Vagina (tissue), 2 donors: ENCODE results near the gene RNASET2. TPM values are rescaled to one million over a fixed set of nuclear protein-coding genes. Genes with fewer than 3 reads are reported as not detected.
A peak's percentile ranks its signal among the peaks of the same experiment; 100 is the strongest.
"Not testable (repeated sequence)": the region's sequence is repeated elsewhere in the genome, so short reads cannot be mapped to it uniquely, and the experiment has no call there.

Source experiments
- DNase-seq, 2 donors: peaks; one replicate each; pipeline ENCODE4 v3.0.0-alpha.2; 2017; ENCODE audit errors: extremely low spot score in 2 of 2
- H3K27ac ChIP-seq: fragments of 200-600 bp; sonication (generic); one replicate; pipeline ENCODE4 v1.5.1; 2019
- H3K27me3 ChIP-seq: fragments of 200-600 bp; sonication (generic); one replicate; pipeline ENCODE4 v1.5.1; 2019
- H3K36me3 ChIP-seq, 2 donors: fragments of 200-600 bp; sonication (generic); one replicate each; pipeline ENCODE4 v1.5.1; 2017 to 2019
- H3K4me1 ChIP-seq: fragments of 200-600 bp; sonication (generic); one replicate; pipeline ENCODE4 v1.5.1; 2019
- H3K4me3 ChIP-seq, 2 donors: fragments of 200-600 bp; sonication (generic); 1 replicate in 1 of 2; 2 replicates in 1 of 2; pipeline ENCODE4 v1.5.1; 2016 to 2019
- H3K9me3 ChIP-seq: fragments of 200-600 bp; sonication (generic); one replicate; pipeline ENCODE4 v1.5.1; 2019
- CTCF ChIP-seq, 3 experiments: fragments of 450-650 bp in 2 of 3; fragments of 200-600 bp in 1 of 3; sonication (generic) in 1 of 3; IDR thresholded peaks; one replicate each; pipeline ENCODE4 v1.5.1; 2017 to 2019; ENCODE audit warnings: antibody characterized with exemption in 3 of 3, mild to moderate bottlenecking in 2 of 3, moderate library complexity in 2 of 3
- POLR2A ChIP-seq, 2 donors: fragments of 450-650 bp; IDR thresholded peaks; one replicate each; pipeline ENCODE4 v1.6.1; 2017; ENCODE audit warnings: antibody characterized with exemption in 2 of 2, mild to moderate bottlenecking in 2 of 2, moderate library complexity in 2 of 2
- POLR2AphosphoS5 ChIP-seq, 2 donors: sonication (generic); formaldehyde crosslinking; IDR thresholded peaks; one replicate each; pipeline ENCODE4 v1.9.0; 2017; ENCODE audit warnings: antibody characterized with exemption in 2 of 2, mild to moderate bottlenecking in 2 of 2, low read depth in 1 of 2; ENCODE audit not compliant: insufficient read depth in 1 of 2
- intact Hi-C: fragments of 100-400 bp; cut with DNase I; formaldehyde crosslinking; loops from one replicate; pipeline ENCODE4 v1.15.1; 2023
- total RNA-seq: library from RNA; depleted of rRNA; stranded (reverse); fragments of >200 nt; gene quantifications from one replicate; pipeline ENCODE4 v1.2.3, GENCODE V29; 2016

RNASET2 gene
- total RNA-seq, 1 donor from 2014 or later: 31.4 TPM

GRCh38 chr6:166925141-166925996, 31.0 kb downstream of the RNASET2 start:
- no peak overlapping the region for H3K4me3 ChIP-seq
- no peak overlapping the region for H3K27ac ChIP-seq
- intact Hi-C loops: no loop called here
- H3K4me1 ChIP-seq: no peaks in the 10 kb centered on the region
- H3K9me3 ChIP-seq: no peaks in the 10 kb centered on the region
- TF ChIP-seq POLR2AphosphoS5 (IDR thresholded peaks at IDR 0.05; ENCODE audit: insufficient read depth in 1 of 2, low read depth in 1 of 2): no peak
- no peaks in the 10 kb centered on the region for H3K27me3 ChIP-seq
- peak in 1 of 2 donors; percentile 78 for DNase-seq
- H3K36me3 ChIP-seq: no peaks in the 10 kb centered on the region

GRCh38 chr6:166924531-166924930, 31.8 kb downstream of the RNASET2 start:
- H3K36me3 ChIP-seq: no peaks in the 10 kb centered on the region
- intact Hi-C loops: no loop called here
- peak in 1 of 2 donors; percentile 54 for DNase-seq
- H3K27ac ChIP-seq: no peak overlapping the region
- H3K4me3 ChIP-seq: no peak overlapping the region
- H3K9me3 ChIP-seq: no peaks in the 10 kb centered on the region
- no peaks in the 10 kb centered on the region for H3K4me1 ChIP-seq
- TF ChIP-seq POLR2A (IDR thresholded peaks at IDR 0.05) (no peak), CTCF (IDR thresholded peaks at IDR 0.05) (no peak), POLR2AphosphoS5 (IDR thresholded peaks at IDR 0.05; ENCODE audit: insufficient read depth in 1 of 2, low read depth in 1 of 2) (no peak)
- no peaks in the 10 kb centered on the region for H3K27me3 ChIP-seq

- Histone ChIP-seq H3K4me1 (no peaks in the 10 kb centered on the region), H3K27ac (no peak overlapping the region), H3K36me3 (no peaks in the 10 kb centered on the region), H3K9me3 (no peaks in the 10 kb centered on the region), H3K4me3 (no peak overlapping the region), H3K27me3 (no peaks in the 10 kb centered on the region)
- peak in 1 of 2 donors; percentile 27 for DNase-seq
- intact Hi-C loops: no loop called here
- no peak for TF ChIP-seq CTCF (IDR thresholded peaks at IDR 0.05)
- no peak for TF ChIP-seq POLR2AphosphoS5 (IDR thresholded peaks at IDR 0.05; ENCODE audit: insufficient read depth in 1 of 2, low read depth in 1 of 2)
- no peak for TF ChIP-seq POLR2A (IDR thresholded peaks at IDR 0.05)
Observed at GRCh38 chr6:166922937-166923336, 33.4 kb downstream of the RNASET2 start.

GRCh38 chr6:166921570-166921969, 34.8 kb downstream of the RNASET2 start:
- no peaks in the 10 kb centered on the region for H3K4me1 ChIP-seq
- no peaks in the 10 kb centered on the region for H3K9me3 ChIP-seq
- DNase-seq: peak; percentile 5 to 6
- intact Hi-C loops: no loop called here
- no peak overlapping the region for H3K27ac ChIP-seq
- TF ChIP-seq CTCF (IDR thresholded peaks at IDR 0.05) (no peak), POLR2A (IDR thresholded peaks at IDR 0.05) (no peak), POLR2AphosphoS5 (IDR thresholded peaks at IDR 0.05; ENCODE audit: insufficient read depth in 1 of 2, low read depth in 1 of 2) (no peak)
- no peak overlapping the region for H3K4me3 ChIP-seq
- H3K27me3 ChIP-seq: no peaks in the 10 kb centered on the region
- H3K36me3 ChIP-seq: no peaks in the 10 kb centered on the region

- Histone ChIP-seq H3K4me1 (no peaks in the 10 kb centered on the region), H3K4me3 (no peak overlapping the region), H3K27ac (no peak overlapping the region), H3K9me3 (no peaks in the 10 kb centered on the region), H3K36me3 (no peaks in the 10 kb centered on the region), H3K27me3 (no peaks in the 10 kb centered on the region)
- TF ChIP-seq POLR2AphosphoS5 (IDR thresholded peaks at IDR 0.05; ENCODE audit: insufficient read depth in 1 of 2, low read depth in 1 of 2) (no peak), POLR2A (IDR thresholded peaks at IDR 0.05) (no peak), CTCF (IDR thresholded peaks at IDR 0.05) (no peak)
- DNase-seq: no peak
- intact Hi-C loops: no loop called here
Observed at GRCh38 chr6:166916824-166917223, 39.5 kb downstream of the RNASET2 start.

GRCh38 chr6:166915484-166915883, 40.9 kb downstream of the RNASET2 start:
- H3K36me3 ChIP-seq, H3K4me1 ChIP-seq, H3K9me3 ChIP-seq, H3K27ac ChIP-seq, intact Hi-C loops, H3K27me3 ChIP-seq, H3K4me3 ChIP-seq: not testable (repeated sequence)
- peak in 1 of 2 donors; percentile 7 for DNase-seq

- H3K27me3 ChIP-seq, intact Hi-C loops, DNase-seq, H3K9me3 ChIP-seq, H3K4me3 ChIP-seq, H3K36me3 ChIP-seq, H3K4me1 ChIP-seq, H3K27ac ChIP-seq: not testable (repeated sequence)
Observed at GRCh38 chr6:166914952-166915351, 41.4 kb downstream of the RNASET2 start.
